K562 (cell line): ENCODE results near the gene HDAC7.

Experiments used
- BRF2 ChIP-seq: IDR thresholded peaks from 3 replicates; pipeline ENCODE4 v1.6.1; 2011; ENCODE audit warnings: borderline replicate concordance, mild to moderate bottlenecking; ENCODE audit not compliant: insufficient read length, insufficient read depth
- KAT2B ChIP-seq: IDR thresholded peaks from one replicate; pipeline ENCODE4 v1.6.1; 2012; ENCODE audit warnings: low read depth, mild to moderate bottlenecking, control low read depth, inconsistent platforms, low read length, moderate library complexity
- POLR2A ChIP-seq: fragments of 450-650 bp; conservative IDR thresholded peaks from 2 replicates; pipeline ENCODE4 v1.6.1; 2016
- STAG1 ChIP-seq: sonication (generic); formaldehyde crosslinking; IDR thresholded peaks from 2 replicates; pipeline ENCODE4 v1.5.0; 2020; ENCODE audit warnings: missing genetic modification reagents, borderline replicate concordance
- TOE1 ChIP-seq, 2 experiments: fragments of 450-650 bp in 1 of 2; sonication (generic) in 1 of 2; formaldehyde crosslinking in 1 of 2; IDR thresholded peaks; 2 replicates each; pipeline versions ENCODE4 v1.7.1 to v1.8.0; 2016 to 2022; ENCODE audit warnings: borderline replicate concordance in 2 of 2, mild to moderate bottlenecking in 2 of 2, antibody characterized with exemption in 1 of 2, inconsistent platforms in 1 of 2, low read depth in 1 of 2, missing genetic modification reagents in 1 of 2, moderate library complexity in 1 of 2
- ZNF445 ChIP-seq: fragments of 250-450 bp; sonication (Bioruptor Pico); IDR thresholded peaks from 2 replicates; pipeline ENCODE4 v1.4.0; 2020; ENCODE audit warnings: low read depth, mild to moderate bottlenecking, moderate library complexity
- TF ChIP-seq, protein P1 (sequence below), 2 experiments: fragments of 450-650 bp in 1 of 2; IDR thresholded peaks; 2 replicates each; pipeline ENCODE4 v1.6.1; 2011 to 2017; ENCODE audit warnings: low read depth in 2 of 2, antibody characterized with exemption in 1 of 2, borderline replicate concordance in 1 of 2, low read length in 1 of 2, mild to moderate bottlenecking in 1 of 2, mixed read lengths in 1 of 2; ENCODE audit not compliant: control insufficient read depth in 1 of 2

- TF ChIP-seq POLR2A, result no peak
- no peak for TF ChIP-seq STAG1 (CRISPR knock-in tag)
- no peak for TF ChIP-seq KAT2B
- TF ChIP-seq, protein P1, sequence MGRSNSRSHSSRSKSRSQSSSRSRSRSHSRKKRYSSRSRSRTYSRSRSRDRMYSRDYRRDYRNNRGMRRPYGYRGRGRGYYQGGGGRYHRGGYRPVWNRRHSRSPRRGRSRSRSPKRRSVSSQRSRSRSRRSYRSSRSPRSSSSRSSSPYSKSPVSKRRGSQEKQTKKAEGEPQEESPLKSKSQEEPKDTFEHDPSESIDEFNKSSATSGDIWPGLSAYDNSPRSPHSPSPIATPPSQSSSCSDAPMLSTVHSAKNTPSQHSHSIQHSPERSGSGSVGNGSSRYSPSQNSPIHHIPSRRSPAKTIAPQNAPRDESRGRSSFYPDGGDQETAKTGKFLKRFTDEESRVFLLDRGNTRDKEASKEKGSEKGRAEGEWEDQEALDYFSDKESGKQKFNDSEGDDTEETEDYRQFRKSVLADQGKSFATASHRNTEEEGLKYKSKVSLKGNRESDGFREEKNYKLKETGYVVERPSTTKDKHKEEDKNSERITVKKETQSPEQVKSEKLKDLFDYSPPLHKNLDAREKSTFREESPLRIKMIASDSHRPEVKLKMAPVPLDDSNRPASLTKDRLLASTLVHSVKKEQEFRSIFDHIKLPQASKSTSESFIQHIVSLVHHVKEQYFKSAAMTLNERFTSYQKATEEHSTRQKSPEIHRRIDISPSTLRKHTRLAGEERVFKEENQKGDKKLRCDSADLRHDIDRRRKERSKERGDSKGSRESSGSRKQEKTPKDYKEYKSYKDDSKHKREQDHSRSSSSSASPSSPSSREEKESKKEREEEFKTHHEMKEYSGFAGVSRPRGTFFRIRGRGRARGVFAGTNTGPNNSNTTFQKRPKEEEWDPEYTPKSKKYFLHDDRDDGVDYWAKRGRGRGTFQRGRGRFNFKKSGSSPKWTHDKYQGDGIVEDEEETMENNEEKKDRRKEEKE (IDR thresholded peaks at IDR 0.05; ENCODE audit: borderline replicate concordance in 1 of 2, control insufficient read depth in 1 of 2, low read depth in 2 of 2, low read length in 1 of 2), result no peak
- TF ChIP-seq TOE1 (IDR thresholded peaks at IDR 0.05; ENCODE audit: borderline replicate concordance), result no peak
- no peak for TF ChIP-seq TOE1 (CRISPR knock-in tag; IDR thresholded peaks at IDR 0.05; ENCODE audit: borderline replicate concordance, low read depth)
- no peak for TF ChIP-seq BRF2
- TF ChIP-seq ZNF445 (CRISPR knock-in tag), result no peak
Measured at GRCh38 chr12:47748899-47749298, 70.8 kb downstream of the HDAC7 start.
